GM04504 (cell line): ENCODE results near the gene SLC30A2.
A peak's percentile ranks its signal among the peaks of the same experiment; 100 is the strongest.

ENCODE experiments used
- DNase-seq: peaks from one replicate; pipeline ENCODE4 v3.0.0-alpha.2; 2012; ENCODE audit warnings: low read depth

Gene SLC30A2

DNA sequence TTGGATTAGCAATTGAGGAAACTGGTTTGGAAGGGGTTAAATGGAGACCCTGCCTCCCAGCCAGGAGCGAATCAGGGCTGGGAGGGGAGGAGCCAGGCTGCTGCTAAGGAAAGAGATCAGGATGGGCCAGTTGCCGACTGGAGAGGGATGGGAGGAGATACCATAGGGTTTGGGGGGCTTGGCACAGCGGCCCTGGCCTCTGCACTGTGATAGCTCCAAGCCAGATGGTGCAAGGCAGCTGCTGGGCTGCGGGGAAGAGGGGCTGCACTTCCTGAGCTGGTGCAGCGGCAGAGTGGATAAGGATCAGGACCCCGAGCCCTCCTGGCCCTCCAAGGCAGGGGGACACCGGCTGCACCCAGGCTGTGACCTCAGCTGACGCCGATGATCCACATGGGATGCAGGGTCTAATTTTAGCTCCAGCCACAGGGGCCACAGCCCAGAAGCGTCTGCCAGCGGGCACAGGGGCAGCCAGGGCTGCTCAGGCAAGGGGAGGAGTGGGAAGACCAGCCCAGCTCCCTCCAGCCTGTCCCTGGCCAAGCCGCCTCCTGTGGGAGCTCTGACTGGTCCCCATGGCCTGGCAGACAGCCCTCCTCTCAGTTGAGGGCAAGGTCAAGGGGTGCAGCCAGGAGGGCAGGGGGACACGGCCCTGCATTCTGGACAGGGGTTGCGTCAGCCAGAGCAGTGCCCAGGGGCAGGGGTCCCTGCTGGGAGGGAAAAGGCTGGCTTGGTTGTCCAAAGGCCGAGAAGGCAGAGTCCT, 24.1 kb downstream of the SLC30A2 start, which contains the start of gene EXTL1:
EXTL1 (plus strand) TSS at position 129 of the 757 bp plus-strand sequence. CDS start 872 bp downstream, outside the sequence.
- no peak for DNase-seq

DNA sequence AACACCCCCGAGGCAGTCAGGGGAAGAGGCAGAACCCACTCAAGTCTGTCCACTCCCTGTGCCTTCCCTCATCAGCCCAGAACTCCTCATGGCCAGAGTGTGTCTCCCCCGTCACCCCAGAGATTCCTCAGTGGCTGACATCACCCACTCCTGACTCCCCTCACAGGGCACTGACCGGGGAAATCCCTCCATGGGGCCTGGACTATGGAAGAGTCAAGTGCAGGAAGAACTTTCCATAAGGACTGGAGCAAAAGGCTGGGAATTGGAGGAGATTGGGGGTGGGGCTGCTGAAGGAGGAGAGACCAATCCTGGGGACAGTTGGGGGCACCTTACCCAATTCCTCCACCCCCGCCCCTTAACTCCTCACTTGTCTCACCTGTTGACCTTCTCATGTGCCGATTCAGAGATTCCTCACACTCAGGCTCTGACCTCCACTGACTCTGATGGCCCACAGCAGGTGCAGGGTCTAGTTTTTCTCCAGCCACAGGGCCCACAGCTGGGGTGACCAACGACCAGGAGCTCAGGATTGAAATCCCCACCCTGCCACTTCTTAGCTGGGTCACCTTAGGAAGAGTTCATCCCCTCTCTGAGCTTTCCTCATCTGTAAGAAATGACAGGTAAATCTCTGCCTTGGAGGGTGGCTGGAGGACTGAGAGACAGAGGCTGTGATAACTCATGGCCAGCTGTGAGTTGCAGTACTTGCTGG, 24.8 kb downstream of the SLC30A2 start:
- no peak for DNase-seq

DNA sequence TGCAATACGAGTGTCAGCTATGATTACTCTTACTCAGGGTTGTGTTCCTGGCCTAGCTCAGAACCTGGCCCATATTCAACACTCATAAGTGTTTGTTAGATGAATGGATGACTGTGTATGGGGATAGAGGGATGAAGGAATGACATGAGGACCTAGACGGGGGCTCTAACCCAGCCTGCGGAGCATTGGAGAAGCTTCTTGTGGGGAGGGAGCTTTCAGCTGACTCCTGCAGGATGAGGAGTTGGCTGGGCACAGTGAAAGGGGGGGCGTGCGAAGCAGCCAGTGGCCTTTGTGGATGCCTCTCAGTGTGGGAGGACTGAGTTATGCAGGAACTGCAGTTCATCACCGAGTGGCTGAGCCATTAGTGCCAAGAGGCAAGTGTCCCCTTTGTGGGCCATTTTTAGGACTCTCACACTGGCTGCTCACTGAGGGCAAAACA, 25.6 kb downstream of the SLC30A2 start:
- DNase-seq: no peak

GRCh38 chr1:26019641-26020315, 26.1 kb downstream of the SLC30A2 start:
- DNase-seq: no peak

- DNase-seq: no peak
Observed at GRCh38 chr1:26017606-26018005, 28.3 kb downstream of the SLC30A2 start.

GRCh38 chr1:26016953-26017545, 28.9 kb downstream of the SLC30A2 start:
- no peak for DNase-seq

- no peak for DNase-seq
Observed at GRCh38 chr1:26016258-26016952, 29.5 kb downstream of the SLC30A2 start.

- no peak for DNase-seq
Observed at GRCh38 chr1:26015358-26015757, 30.6 kb downstream of the SLC30A2 start.

DNA sequence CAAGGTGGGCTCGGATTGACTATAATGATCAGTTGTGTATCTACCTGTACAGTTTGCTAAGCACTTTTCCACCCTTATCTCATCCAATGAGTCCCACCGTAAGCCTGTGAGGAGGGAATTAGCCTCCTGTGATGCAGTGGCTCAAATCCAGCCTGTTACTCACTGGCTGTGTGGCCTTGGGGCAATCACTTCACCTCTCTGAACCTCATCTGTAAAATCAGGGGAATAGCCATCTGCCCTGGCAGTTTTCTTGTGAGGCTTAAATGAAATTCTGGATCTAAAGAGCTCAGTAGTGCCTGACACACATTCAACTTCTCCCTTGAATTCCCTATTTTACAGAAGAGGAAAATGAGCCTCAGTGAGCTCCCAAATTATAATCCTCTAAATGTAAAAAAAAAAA, 31.7 kb downstream of the SLC30A2 start:
- no peak for DNase-seq

DNA sequence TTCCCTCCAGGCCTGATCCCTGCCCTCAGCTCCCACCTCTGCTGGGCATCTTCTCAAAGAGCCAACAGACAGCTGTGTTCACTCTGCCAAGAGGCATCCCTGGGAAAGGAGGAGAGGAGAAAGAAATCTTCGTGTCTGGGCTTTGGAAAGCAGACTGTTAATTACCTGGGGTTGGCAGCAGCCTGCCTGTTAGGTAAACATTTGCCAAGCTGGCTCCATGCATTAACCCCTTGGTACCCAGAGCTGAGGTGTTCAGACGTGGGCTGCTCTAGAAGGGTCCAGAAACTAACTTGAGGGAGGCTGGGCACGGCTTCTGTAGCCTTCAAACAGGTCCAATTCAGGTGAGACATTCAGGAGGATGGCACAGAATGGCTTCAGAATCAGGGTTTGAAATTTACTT, 33.1 kb downstream of the SLC30A2 start:
- no peak for DNase-seq

- DNase-seq: no peak
Observed at GRCh38 chr1:26010825-26011224, 35.1 kb downstream of the SLC30A2 start.

DNA sequence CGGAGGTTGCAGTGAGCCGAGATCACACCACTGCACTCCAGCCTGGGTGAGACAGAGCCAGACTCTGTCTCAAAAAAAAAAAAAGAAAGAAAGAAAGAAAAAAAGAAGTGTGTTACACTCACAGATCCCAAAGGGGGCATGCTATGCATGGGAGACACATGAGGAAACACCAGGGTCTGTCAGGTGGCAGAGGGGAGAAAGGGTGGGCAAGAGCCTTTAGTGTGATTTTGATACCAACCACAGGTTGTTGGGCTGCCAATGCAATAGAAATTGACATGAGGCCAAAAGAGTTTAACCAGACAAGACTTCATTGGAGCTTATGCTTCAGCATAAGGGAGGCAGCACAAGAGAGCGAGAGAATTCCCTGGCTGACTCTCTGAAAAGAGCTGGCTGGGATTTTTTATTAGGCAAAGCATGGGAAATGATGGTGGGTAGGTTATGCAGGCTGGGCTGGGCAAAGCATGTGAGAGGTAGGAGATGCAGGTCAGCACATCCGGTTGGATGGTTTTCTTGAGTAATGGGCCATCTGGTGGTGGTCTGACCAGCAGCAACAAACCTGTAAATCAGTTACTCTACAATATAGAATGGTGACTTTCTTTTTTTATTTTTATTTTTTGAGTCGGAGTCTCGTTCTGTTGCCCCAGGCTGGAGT, 36.0 kb downstream of the SLC30A2 start:
- DNase-seq: no peak

DNA sequence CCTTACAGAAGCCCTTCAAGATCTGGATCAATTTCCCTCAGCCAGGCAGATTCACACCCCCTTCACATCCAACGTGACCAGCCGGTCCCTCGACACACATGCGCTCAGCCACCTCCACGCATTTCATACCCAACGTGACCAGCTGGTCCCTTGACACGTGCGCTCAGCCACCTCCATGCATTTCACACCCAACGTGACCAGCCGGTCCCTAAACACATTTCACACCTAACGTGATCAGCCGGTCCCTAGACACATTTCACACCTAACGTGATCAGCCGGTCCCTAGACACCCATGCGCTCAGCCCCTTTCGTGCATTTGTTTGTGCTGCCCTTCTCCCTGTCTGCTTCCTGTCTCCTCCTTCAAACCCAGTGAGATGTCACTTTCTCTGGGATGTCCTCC, 39.2 kb downstream of the SLC30A2 start:
- no peak for DNase-seq

DNA sequence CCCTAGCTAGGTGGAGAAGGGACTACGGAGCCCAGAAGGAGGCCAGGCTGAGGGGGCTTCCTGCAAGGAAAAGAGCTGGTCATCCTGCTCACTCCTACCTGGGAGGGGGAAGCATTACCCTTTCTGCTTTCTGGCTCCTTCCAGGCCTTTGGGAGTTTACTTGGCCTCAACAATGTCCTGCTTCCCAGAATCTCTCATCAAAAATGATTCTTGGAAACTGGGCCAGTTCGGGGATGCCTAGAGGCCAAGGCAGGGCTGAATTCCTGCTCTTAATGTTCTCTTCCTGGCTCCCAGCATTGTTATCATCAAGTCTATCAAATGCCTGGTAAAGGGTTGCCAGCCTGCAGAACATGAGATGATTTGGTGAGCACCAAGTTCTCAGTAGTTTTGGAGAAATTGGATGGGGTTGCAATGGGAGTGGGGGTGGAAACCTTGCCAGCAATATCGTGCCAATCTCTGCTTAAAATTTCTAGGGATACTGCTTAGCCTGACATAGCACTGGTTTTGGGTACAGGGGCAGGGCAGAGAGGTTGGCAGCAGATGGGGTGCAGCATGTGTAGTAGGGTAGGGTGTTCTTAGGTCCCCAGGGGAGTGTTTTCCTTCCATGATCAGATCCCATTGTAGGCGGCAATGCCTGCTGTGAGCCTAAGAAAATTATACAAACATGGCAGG, 40.3 kb downstream of the SLC30A2 start:
- DNase-seq: no peak

- no peak for DNase-seq
Observed at GRCh38 chr1:26003756-26004155, 42.2 kb downstream of the SLC30A2 start.

DNA sequence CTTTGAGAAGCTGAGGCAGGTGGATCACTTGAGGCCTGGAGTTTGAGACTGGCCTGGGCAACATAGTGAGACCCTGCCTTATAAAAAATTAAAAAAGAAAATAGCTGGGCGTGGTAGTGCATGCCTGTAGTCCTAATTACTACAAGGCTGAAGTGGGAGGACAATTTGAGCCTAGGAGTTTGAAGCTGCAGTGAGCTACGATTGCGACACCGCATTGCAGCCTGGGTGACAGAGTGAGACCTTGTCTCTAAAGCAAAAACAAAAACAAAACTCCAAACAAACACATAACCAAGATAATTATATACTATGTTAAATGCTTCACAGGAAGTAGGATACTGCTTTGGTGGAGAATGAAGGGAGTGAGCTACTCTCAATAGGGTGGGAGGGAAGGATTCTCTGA, 42.7 kb downstream of the SLC30A2 start:
- no peak for DNase-seq

DNA sequence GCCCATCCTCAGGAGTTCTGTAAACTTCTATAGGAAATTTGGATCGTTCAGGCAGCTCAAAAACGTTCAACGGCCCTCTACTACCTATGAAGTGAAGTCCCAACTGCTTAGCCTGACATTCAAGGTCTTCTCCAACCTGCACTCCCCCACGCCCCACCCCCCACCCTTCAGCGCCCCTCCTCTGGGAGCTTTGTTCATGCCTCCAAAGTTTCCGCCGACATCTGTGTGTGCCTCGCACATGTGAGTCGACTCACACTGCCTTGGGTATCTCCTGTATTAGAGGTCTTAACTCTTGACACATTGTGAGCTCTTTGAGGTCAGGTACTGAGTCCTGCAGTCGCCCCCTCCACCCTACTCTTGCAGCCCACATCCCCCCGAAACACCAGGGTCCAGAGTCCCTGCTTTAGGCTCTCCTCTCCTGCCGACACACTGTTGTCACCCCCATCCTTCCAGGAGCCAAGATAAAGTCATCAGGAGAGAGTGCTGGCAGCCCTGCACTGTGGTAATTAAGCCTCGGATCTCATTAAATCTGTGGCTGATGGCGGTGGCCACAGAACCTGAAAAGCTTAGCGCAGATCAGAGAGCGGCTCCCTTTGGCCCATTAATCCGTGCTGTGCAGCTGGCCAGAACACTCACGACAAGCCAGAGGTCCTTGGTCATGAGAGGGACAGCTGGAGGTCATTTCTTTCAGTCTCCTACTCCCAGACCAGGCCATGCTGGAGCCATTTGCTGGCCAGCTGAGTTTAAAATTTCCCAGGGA, 46.7 kb downstream of the SLC30A2 start:
- DNase-seq: no peak

DNA sequence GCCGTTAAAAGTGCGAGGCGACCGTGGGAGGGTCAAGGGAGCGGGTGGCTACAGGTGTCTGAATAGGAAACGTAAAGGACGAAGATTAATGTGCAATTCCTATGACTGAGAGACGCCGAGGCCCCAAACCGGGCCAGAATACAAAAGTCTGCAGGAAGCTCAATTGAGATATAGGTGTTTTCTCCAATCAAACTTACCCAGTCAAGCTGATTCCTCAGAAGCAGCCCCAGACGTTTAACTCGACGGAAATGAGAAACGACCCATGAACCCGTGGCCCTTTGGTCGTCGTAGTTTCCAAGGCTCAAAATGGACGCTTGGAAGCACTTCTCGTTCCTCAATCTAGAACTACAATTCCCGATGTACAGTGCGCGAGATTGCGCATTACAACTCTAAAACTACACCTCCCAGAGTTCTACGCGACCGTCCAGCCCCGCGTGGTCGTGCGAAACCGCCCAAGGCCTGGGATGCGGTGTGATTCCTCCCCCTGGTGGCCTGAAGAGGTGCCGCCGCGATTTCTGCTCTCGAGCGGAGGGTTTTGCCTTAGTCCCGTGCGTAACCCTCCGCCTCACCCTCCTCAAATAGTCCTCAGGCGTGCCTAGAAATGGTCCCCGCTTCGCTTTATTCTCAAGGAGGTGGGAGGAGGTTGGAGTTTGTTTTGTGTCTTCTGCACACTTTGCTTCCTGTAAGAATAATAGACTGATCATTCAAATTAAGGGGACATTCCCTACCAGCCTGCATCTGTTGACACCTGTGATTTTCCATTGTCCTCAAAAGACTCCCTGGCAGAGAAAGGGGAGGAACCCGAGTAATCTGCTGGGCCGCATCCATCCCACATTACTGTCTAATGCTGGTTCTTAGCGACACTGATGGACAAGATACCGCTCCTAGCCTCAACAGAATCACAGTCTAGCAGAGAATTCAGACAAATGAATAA, 47.8 kb downstream of the SLC30A2 start, which contains the start of gene PAFAH2:
PAFAH2 (minus strand) TSS at position 236 of the 934 bp plus-strand sequence. CDS start 7,247 bp downstream, outside the sequence.
- DNase-seq: peak; percentile 98
